ENCODE measurements around the gene TBC1D9.

DNA sequence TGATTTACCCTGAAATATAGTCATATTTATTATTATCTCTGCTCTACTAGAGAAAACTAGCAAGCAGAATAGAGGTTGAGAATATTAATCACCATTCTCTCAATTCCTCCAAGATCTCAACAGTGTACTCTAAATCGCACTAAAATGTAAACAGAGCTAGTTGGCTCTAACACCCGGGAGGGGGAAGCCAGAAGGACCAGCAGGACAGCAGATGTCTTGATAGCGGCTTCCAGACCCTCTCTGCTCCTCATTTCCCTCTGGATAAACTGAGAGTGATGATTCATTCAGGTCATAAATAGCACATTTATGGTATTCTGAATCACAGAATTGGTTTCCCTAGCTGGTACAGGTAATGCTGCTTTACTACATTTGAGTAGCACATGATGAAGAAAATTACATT, 82.5 kb downstream of the TBC1D9 start:
- TF ChIP-seq POLR2A (IDR thresholded peaks at IDR 0.05) (no peak), EP300 (IDR thresholded peaks at IDR 0.05) (no peak)
- TF ChIP-seq, protein P1, sequence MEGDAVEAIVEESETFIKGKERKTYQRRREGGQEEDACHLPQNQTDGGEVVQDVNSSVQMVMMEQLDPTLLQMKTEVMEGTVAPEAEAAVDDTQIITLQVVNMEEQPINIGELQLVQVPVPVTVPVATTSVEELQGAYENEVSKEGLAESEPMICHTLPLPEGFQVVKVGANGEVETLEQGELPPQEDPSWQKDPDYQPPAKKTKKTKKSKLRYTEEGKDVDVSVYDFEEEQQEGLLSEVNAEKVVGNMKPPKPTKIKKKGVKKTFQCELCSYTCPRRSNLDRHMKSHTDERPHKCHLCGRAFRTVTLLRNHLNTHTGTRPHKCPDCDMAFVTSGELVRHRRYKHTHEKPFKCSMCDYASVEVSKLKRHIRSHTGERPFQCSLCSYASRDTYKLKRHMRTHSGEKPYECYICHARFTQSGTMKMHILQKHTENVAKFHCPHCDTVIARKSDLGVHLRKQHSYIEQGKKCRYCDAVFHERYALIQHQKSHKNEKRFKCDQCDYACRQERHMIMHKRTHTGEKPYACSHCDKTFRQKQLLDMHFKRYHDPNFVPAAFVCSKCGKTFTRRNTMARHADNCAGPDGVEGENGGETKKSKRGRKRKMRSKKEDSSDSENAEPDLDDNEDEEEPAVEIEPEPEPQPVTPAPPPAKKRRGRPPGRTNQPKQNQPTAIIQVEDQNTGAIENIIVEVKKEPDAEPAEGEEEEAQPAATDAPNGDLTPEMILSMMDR (IDR thresholded peaks at IDR 0.05), result no peak
